HG03196 (cell line): ENCODE data around the gene ZC3HAV1.
"Not testable (repeated sequence)": the region's sequence is repeated elsewhere in the genome, so short reads cannot be mapped to it uniquely, and the experiment has no call there.

ENCODE experiments used
- ATAC-seq: cut with Tn5 transposase; IDR thresholded peaks from one replicate; pipeline ENCODE4 v1.9.1; 2021; ENCODE audit not compliant: unreplicated experiment

The ZC3HAV1 gene

DNA sequence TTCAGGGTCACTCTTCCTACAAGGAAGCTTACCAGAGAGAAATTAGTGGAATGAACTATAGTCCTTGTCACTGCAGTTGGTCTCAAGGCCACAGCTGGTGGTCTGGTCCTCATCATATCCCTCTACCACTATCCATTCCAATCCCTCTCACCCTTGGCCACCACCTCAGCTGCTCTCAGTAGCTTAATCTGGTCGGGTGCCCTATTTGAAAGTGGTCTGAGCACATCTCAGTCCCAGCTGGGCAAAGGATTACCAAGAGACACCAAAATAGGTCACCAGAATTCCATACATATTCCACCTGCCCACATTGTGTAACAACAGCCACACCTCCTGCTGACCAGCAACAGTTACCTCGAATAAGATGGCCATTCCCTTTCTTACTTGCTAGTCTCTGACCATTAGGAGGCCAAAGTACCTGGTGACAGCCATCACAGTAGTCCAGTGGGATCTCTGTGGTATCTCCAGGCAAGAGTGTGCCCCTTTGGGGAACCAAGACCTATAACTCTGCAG lies 3.3 kb upstream of the ZC3HAV1 start:
- no peak for ATAC-seq

DNA sequence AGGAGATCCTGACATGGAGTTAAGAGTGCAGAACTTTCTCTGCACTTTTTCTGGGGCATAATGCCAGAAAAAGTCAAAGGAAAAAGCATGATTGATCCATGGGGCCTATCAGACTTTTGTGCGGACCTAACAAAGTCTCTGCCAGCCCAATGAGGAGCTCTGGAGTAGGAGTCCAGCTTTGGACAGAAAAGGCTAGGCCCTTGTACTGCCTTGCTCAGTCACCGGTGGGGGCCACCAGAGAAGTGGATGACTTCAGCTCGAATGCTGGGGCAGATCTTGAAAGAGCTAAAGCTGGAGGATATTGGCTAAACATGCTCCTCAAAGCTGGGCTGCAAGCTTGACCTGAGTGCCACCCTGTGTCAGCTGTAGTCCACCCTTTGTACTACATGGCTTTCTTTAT lies 2.8 kb upstream of the ZC3HAV1 start:
- ATAC-seq = no peak

DNA sequence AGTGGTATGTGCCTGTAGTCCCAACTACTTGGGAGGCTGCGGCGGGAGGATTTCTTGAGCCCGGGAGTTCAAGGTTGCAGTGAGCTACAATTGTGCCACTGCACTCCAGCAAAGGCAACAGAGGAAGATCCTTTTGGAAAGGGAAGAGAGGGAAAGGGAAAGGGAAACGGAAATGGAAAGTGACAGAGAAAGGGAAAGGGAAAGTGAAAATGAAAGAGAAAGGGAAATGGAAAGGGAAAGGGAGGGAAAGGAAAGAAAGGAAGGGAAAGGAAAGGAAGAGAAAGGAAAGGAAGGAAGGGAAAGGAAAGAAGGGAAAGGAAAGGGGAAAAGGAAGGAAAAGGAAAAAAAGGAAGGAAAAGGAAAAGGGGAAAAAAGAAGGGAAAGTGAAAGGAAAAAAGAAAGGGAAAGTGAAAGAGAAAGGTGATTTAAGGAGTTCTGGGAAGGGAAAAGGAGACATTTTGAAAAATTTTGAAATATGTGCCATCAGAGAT lies 2.3 kb upstream of the ZC3HAV1 start:
- ATAC-seq = no peak

DNA sequence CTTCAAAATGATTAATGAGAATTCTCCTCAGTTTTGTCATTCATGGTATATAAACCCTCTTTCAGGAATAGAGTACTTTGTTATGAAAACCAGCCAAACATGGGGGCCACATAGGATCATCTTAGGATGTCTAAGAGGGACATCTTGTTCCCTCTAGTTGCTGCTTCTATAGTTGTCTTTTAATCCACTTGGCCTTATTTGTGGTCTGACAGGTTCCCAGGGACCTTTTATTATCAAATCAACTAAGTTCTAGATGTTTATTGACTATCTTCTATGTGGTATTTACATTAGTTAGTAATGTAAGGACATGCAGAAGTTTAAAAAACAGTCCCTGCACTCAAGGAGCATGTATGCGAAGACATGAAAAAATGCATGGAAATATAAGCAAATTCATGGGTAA lies 1.6 kb upstream of the ZC3HAV1 start:
- no peak for ATAC-seq

DNA sequence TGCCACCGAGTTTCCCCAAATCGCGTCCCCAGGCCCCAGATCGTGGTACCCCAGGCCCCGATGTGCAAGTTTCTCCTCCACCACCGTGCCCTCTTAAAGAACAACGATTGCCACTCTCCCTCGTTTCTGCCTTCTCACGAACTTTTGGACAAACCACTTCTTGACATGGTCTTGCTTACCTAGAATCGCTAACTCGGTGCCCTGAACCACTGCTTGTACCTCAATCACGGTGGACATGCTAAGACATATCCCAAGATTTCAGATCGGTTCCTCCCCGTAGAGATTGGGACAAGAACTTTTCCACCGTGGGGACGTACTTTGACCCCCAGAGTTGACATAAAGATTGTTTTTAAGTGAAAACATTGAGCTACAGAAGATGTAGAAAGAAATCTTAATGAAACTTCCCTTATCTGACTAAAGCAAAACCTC lies 477 bp upstream of the ZC3HAV1 start:
- no peak for ATAC-seq

DNA sequence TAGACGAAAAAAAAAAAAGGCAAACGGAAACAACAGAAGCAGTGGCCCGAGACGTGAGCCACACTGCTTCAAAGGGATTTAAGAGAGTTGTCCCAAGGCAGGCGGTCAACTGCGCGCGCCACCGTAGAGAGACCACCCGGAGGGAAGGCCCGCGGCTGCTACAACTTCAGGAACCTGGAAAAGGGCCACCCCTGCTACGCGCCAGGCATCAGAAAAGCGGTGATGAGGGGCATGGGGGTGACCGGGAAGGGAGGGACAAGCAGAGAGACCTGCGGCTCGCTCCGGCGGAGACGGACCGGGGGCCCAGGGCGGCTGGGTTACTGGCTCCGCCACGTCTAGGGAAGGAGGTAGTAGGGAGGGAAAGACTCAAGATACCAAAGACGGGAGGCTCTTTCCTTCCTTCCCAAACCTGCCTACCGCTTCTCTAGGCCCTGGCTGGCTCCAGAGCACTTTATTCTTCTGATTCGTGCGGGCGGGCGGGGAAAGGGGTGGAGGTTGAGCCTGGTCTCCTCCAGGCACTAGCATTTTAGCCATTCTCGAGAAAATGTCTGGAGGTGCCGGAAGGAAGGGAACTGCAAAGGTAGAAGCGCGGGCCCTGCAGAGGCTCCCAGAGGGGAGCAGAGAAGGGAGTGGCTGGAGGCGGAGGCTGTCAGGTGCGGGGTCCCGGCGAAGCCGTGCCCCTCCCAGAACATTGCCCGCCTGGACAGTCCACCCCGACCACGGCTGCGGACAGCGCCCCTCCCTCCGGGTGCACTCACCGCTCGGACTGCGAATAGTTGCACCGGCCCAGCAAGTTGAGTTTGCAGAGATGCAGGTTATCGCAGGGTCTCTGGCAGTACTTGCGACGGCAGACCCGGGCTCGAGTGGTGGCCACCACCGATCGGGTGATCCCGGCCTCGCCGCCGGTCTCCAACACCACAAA lies 993 bp downstream of the ZC3HAV1 start:
- peak; percentile 11 for ATAC-seq

DNA sequence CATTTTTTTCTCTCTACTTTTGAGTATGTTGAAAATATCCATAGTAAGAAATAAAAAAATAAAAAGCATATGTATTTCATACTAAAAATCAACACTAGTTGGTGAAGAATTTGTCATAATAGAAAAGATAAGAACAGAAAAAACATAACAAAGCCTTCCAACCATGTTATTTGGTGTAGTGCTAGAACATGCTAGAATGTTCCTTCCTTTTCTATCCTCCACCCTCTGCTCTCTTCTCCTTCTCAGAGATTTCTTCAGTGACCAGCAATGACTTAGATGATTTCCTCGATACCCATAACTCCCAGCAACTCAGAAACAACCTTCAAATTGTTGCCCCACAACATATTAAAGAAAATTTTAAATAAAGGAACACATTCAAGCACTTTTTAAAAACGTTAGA lies 2.6 kb downstream of the ZC3HAV1 start:
- no peak for ATAC-seq

DNA sequence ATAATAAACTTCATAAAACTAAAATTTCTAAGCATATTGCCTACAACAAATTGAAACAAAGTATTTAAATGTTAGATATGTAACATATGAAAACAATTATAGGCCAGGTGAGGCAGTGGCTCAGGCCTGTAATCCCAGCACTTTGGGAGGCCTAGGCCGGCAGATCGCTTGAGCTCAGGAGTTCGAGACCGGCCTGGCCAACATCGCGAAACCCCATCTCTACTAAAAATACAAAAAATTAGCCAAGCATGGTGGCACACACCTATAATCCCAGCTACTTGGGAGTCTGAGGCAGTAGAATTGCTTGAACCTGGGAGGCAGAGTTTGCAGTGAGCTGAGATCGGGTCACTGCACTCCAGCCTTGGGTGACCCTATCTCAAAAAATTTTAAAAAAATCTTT lies 3.3 kb downstream of the ZC3HAV1 start:
- ATAC-seq = not testable (repeated sequence)

DNA sequence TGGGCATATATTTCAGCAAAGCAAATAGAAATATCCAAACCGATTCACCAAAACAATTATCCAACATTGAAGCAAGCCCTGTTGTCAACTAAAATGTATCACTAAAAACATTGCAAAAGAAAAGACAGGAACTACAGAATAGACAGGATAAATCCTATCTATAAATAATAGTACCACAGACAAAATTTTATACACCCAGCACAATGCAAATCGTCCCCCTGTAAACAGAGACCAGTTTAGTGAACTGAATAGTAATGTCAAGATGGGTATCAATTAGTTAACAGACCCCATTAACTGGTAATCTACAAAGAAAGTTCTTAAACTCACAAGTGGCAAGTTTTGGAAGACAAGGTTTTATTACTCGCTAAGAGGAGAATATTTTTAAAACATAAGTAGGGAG lies 4.0 kb downstream of the ZC3HAV1 start:
- no peak for ATAC-seq

DNA sequence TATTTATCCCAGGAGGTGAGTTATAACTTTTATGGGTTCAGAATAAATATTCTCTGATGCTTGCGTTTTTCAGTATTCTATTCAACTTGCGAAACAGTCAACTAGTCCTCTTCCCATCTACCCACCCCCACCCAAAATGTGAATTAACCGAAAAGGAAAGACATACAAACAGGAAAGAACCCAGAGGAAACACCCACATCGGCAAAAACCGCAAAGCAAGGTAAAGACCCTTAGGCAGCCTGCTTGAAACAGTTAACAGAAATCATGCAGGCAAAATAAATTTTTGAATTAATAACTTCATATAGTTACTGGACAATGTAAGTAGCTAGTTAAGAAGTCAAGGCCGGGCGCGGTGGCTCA lies 5.4 kb downstream of the ZC3HAV1 start:
- ATAC-seq = no peak

DNA sequence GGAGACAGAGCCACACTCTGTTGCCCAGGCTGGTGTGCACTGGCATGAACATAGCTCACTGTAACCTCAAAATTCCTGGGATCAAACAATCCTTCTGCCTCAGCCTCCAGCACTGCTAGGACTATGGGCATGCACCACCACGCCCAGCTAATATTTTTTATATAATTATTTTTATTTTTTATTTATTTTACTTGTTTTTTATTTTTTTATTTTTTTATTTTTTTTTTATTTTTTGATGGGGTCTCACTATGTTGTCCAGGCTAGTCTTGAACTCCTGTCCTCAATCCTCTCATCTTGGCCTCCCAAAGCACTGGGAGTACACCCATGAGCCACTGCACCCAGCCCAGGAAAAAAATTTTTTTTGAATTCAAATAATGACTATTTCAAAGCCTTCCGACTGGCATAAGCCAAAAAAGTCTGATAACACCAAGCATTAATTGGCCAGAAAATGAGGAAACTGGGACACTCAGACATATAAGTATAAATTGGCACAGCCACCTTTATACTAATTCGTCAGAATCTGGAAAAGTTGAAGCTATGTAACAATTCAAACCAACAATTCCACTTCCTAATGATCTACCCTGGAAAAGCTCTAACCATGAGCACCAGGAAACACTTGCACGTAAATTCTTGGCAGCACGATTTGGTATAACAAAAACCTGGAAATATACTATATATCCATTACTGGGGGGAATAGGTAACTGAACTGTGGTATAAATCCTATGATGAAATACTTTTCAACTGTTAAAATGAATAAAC lies 6.3 kb downstream of the ZC3HAV1 start:
- no peak for ATAC-seq

DNA sequence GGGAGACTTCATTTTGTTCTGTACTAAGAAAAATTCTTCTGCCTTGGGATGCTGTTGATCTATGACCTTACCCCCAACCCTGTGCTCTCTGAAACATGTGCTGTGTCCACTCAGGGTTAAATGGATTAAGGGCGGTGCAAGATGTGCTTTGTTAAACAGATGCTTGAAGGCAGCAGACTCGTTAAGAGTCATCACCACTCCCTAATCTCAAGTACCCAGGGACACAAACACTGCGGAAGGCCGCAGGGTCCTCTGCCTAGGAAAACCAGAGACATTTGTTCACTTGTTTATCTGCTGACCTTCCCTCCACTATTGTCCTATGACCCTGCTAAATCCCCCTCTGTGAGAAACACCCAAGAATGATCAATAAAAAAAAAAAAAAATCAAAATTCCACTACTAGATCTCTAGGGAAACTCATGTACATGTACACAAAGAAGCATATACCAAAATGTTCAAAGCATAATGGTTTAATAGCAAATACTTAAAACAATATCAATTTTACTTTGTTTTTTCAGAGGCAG lies 7.8 kb downstream of the ZC3HAV1 start:
- not testable (repeated sequence) for ATAC-seq

DNA sequence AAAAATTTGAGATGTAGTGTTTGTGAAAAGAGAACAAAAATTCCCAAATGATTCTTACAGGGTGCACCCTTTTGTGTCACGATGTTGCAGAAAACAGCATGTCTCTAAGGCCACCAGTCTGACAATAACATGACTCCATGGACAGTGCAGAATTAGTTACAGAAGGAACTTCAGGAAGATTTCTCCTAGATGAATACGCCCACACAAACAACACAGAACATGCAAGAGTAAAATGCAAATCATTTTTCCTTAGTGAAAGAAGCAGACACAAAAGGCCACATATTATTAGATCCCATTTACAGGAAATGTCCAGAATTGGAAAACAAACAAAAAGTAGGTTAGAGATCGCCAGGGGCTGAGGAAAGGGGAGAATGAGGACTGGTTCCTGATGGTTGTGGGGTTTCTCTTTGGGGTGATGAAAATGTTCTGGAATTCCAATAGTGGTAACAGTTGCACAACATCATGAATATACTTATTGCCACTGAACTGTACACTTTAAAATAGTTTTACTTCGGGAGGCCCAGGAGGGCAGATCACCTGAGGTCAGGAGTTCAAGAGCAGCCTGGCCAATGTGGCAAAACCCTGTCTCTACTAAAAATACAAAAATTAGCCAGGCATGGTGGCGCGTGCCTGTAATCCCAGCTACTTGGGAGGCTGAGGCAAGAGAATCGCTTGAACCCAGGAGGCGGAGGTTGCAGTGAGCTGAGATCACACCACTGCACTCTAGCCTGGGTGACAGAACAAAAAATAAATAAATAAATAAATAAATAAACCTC lies 10.2 kb downstream of the ZC3HAV1 start:
- no peak for ATAC-seq

DNA sequence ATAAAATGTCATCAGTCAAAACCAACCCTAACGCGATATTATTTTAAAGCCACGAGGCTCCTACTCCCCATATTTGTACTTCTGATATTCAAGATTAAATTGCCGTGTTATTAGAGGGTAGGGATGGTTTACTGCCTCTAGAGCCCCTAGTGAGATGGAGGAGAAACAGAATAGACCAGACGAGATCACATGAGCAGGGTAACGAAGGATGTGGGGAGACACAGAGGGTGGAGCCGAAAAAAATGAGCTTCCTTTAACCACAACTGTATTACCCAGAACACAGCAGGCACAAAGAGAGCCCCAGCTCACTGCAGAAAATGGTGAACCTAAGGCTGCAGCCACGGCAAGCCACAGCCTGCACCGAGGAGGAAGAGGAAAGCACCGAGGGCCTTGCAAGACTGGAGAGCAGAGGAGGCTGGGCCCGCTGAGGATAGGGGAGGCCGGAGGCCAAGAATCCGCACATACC lies 14.3 kb downstream of the ZC3HAV1 start:
- peak; percentile 98 for ATAC-seq

DNA sequence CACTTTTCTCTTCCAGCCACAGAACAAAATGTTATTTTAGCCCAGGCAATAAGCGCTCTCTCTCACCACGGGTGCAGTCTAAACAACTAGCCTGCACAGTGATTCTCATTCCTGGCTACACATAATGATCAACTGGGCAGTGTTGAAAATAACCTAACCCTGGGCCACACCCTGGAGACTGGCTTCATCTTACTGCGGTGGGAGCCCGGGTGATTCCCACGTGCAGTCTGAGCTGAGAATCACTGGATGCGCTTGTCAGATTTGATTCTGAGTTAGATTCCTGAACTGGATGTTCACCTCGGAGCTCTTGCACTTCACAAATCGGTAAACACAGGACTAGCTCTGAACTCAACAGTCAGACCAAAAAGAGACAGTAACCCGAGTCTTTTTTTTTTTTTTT lies 14.9 kb downstream of the ZC3HAV1 start:
- ATAC-seq = no peak

DNA sequence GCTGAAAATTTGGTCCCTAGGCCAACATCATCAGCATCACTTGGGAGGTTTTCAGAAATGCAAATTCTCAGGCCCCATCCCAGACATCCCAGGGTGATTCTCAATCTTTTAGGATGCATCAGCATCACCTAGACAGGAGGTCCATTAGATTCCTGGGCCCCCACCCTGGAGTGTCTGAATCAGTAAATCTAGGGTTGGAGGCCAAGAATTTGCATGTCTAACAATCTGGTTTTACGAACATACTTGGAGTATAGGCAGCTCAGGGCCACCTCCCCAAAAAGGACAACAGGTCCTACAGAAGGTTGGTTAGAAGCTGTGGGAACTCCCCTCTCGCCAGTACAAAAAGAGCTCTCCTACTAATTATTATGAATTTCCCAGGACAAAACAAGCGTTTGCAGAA lies 15.5 kb downstream of the ZC3HAV1 start:
- ATAC-seq = no peak

DNA sequence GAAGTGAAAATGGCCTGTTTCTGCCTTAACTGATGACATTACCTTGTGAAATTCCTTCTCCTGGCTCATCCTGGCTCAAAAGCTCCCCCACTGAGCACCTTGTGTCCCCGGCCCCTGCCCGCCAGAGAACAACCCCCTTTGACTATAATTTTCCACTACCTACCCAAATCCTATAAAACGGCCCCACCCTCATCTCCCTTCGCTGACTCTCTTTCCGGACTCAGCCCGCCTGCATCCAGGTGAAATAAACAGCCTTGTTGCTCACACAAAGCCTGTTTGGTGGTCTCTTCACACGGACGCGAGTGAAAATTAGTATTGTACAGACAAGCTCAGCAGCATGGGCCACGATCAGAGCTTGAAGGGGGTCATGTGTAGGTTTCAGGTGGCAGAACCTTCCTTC lies 16.0 kb downstream of the ZC3HAV1 start:
- ATAC-seq = not testable (repeated sequence)

DNA sequence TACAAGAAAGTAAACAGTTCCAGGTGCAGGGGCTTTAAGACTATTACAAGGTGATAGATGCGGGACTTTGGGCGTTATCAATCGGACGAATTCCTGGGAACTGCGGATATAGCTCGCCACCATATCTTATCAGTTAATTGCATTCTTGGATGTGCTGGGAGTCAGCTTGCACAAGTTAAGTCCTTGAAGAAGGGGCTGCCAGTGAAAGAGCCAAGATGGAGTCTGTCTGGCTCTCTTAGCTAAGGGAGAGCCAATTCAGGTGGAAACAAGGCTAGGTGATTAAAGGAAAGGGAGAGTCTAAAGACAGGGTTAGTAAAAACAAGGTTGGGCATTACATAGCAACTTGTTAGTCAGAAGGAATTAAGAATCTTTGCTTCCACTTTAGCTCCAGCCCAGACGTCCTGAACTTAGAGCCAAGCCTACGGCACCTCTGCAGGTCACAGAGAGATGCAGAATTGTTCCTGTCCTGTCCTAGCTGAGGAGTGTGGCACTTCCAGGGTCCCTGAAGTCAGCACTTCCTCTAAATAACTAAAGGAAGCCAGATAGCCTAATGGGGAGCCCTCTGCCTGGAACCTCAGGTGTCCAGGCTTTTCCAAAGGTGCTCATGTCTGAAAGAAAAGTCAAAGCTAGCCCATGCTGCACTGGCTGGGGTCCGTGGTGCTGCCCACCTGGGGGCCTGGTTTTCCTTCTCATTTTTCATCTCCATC lies 17.3 kb downstream of the ZC3HAV1 start:
- no peak for ATAC-seq

DNA sequence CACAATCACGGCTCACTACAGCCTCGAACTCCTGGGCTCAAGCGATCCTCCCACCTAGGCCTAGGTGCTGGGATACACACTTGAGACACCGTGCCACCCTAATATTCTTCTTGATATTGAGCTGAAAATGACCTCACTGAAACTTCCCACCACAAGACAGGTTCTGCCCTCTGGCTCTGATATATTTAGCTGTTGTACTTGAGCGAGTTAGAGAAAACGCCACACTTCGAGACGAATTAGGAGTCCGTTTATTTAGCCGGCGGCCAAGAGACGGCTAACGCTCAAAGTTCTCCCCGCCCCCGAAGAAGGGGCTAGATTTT lies 17.9 kb downstream of the ZC3HAV1 start:
- ATAC-seq = no peak

DNA sequence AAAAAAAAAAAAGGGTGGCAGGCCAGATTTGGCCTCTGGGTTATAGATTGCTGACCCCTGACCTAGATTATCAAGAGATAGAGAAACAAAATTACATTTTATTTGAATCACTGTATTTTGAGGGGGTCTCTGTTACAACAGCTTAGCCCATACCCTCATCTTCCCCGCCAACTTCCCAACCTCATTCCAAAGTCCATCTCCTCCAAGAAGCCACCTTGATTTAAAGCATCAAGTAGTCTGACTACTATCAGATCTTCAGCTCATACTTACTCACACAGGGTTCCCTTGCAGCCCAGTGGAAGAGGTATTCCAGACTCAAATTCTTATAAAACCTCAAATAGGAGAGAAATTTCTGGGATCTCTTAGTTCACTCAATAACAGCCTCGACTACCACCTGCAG lies 20.4 kb downstream of the ZC3HAV1 start:
- ATAC-seq = no peak
